Suprapubic skin (tissue), 4 donors: Measurements from ENCODE around the gene MYO15A. TPM values are rescaled to one million over a fixed set of nuclear protein-coding genes. Genes with fewer than 3 reads are reported as not detected.
A peak's percentile ranks its signal among the peaks of the same experiment; 100 is the strongest.

ENCODE experiments used
- DNase-seq, 2 donors: peaks; one replicate each; pipeline ENCODE4 v3.0.0-alpha.2; 2019; ENCODE audit warnings: low spot score in 2 of 2
- H3K27ac ChIP-seq: fragments of 200-600 bp; sonication (generic); one replicate; pipeline ENCODE4 v1.5.1; 2019
- H3K27me3 ChIP-seq: fragments of 200-600 bp; sonication (generic); one replicate; pipeline ENCODE4 v1.5.1; 2019
- H3K36me3 ChIP-seq: fragments of 200-600 bp; sonication (generic); one replicate; pipeline ENCODE4 v1.5.1; 2019
- H3K4me1 ChIP-seq: fragments of 200-600 bp; sonication (generic); one replicate; pipeline ENCODE4 v1.5.1; 2019
- H3K4me3 ChIP-seq: fragments of 200-600 bp; sonication (generic); one replicate; pipeline ENCODE4 v1.5.1; 2019; ENCODE audit warnings: mild to moderate bottlenecking
- H3K9me3 ChIP-seq: fragments of 200-600 bp; sonication (generic); one replicate; pipeline ENCODE4 v1.5.1; 2019
- EP300 ChIP-seq: sonication (generic); formaldehyde crosslinking; IDR thresholded peaks from one replicate; pipeline ENCODE4 v1.6.1; 2017; ENCODE audit warnings: antibody characterized with exemption
- POLR2A ChIP-seq, 2 donors: fragments of 450-650 bp; IDR thresholded peaks; one replicate each; pipeline ENCODE4 v1.6.1; 2017; ENCODE audit warnings: antibody characterized with exemption in 2 of 2, mild to moderate bottlenecking in 2 of 2, moderate library complexity in 2 of 2
- POLR2AphosphoS5 ChIP-seq, 3 donors: sonication (generic); formaldehyde crosslinking; IDR thresholded peaks; one replicate each; pipeline ENCODE4 v1.6.1; 2017; ENCODE audit warnings: antibody characterized with exemption in 3 of 3
- WGBS: methylation state at CpG from one replicate; pipeline ENCODE4 v1.1.5; 2018; 5-methylcytosine and 5-hydroxymethylcytosine counted together
- total RNA-seq, 4 donors: library from RNA; depleted of rRNA; stranded (reverse); fragments of >200 nt; gene quantifications; one replicate each; pipeline ENCODE4 v1.1.0, GENCODE V29; 2016
- TF ChIP-seq, protein P1 (sequence below), 2 donors: fragments of 200-600 bp in 1 of 2; fragments of 450-650 bp in 1 of 2; sonication (generic) in 1 of 2; IDR thresholded peaks; one replicate each; pipeline ENCODE4 v1.5.1; 2016 to 2019; ENCODE audit warnings: antibody characterized with exemption in 2 of 2, mild to moderate bottlenecking in 1 of 2, moderate library complexity in 1 of 2

Gene MYO15A
- total RNA-seq, 4 donors from 2014 or later, result 0.23 to 0.49 (median 0.41) TPM

DNA sequence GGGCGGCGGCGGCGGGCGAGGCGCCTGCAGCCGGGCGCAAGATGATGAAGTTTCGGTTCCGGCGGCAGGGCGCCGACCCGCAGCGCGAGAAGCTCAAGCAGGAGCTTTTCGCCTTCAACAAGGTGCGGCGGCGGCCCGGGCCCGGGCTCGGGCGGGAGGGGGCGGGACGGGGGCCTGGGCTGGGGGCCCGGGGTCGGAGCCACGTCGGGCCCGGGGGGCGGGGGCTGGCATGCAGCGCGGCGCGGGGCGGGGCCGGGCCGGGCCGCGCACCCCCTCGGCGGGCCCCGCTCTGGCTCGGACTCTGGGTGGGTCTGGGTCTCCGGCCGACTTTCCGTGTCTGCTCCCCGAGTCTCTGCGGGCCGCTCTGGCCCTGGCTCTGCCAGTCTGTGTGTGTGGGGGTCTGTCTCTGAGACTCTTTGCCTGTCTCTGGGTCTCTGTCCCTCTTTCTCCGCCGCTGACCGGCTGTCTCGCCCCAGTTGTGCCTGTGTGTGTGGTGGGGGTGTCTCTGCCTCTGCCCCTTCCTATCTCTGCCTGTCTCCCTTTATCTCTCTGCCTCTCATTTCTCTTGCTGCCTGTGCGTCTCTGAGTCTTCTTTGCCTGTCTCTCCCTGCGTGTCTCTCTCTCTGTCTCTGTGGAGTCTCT lies 117.2 kb downstream of the MYO15A start:
- Histone ChIP-seq H3K4me1 (peaks cover 21% of the 10 kb centered on the region), H3K27ac (no peak overlapping the region), H3K27me3 (no peaks in the 10 kb centered on the region), H3K9me3 (no peaks in the 10 kb centered on the region), H3K36me3 (no peaks in the 10 kb centered on the region), H3K4me3 (peak overlapping the region; percentile 74)
- no peak for DNase-seq
- TF ChIP-seq POLR2A (IDR thresholded peaks at IDR 0.05) (no peak), EP300 (no peak), POLR2AphosphoS5 (IDR thresholded peaks at IDR 0.05) (no peak)
- TF ChIP-seq, protein P1, sequence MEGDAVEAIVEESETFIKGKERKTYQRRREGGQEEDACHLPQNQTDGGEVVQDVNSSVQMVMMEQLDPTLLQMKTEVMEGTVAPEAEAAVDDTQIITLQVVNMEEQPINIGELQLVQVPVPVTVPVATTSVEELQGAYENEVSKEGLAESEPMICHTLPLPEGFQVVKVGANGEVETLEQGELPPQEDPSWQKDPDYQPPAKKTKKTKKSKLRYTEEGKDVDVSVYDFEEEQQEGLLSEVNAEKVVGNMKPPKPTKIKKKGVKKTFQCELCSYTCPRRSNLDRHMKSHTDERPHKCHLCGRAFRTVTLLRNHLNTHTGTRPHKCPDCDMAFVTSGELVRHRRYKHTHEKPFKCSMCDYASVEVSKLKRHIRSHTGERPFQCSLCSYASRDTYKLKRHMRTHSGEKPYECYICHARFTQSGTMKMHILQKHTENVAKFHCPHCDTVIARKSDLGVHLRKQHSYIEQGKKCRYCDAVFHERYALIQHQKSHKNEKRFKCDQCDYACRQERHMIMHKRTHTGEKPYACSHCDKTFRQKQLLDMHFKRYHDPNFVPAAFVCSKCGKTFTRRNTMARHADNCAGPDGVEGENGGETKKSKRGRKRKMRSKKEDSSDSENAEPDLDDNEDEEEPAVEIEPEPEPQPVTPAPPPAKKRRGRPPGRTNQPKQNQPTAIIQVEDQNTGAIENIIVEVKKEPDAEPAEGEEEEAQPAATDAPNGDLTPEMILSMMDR (IDR thresholded peaks at IDR 0.05), result no peak
- WGBS, result under 1% methylated on average over 15 of the region's 57 CpGs

DNA sequence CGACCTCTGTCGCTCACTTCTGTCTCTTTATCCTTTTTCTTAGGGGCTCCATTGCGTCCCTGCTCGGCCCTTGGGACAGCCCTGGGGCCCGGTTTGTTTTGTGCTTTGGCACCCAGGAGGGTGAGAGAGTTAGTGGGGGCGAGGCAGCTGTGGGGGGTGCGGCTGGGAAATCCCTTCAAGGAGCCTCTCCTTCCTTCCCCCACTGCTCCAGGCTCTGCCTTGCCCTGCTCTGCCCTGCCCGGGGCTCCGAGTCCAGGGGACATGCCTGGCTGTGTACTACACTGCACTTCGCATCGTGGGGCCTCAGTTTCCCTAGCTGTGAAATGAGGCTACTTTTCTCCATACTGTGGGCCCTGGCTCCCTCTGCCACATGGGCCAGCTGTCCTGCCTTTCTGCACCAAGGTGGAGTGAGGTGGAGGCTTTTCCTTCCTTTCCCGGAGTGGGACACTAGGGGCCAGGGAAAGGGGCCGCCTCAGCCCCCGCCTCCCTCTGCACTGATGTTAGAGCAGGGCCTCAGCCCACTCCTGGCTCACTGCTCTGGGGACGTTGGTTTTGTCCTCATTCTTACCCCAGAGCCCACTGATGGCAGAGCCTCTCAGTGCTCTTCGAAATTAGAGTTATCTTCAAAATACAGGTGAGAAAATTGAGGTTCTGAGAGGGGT lies 117.9 kb downstream of the MYO15A start:
- DNase-seq, result no peak
- 27% methylated on average over 12 of the region's 16 CpGs for WGBS
- Histone ChIP-seq H3K27ac (no peak overlapping the region), H3K36me3 (no peaks in the 10 kb centered on the region), H3K27me3 (no peaks in the 10 kb centered on the region), H3K9me3 (no peaks in the 10 kb centered on the region), H3K4me3 (peak overlapping the region; percentile 74), H3K4me1 (peaks cover 21% of the 10 kb centered on the region)
- TF ChIP-seq POLR2A (IDR thresholded peaks at IDR 0.05) (no peak), EP300 (no peak), POLR2AphosphoS5 (IDR thresholded peaks at IDR 0.05) (no peak)
- TF ChIP-seq, protein P1 (IDR thresholded peaks at IDR 0.05), result no peak

DNA sequence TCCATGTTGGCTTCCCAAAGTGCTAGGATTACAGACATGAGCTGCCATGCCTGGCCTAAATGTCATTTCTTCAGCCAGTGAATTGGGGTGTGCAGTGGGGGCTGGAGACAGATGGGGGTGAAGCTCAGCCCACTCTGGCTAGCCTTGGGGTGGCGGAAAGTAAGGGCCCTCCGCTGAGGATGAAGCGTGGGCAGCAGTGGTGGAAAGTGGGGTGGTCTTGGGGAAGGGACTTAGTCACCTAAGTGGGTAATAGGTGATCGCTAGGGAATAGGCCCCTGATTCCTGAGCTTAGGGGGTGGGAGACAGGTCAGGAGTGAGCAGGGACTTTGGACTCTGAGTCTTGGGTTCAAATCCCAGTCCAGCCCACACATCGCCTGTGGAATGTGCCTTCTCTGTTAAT lies 119.1 kb downstream of the MYO15A start:
- no peak overlapping the region for H3K27ac ChIP-seq
- DNase-seq, result no peak
- H3K9me3 ChIP-seq, result no peaks in the 10 kb centered on the region
- no peak for TF ChIP-seq POLR2AphosphoS5 (IDR thresholded peaks at IDR 0.05)
- 91% methylated on average over 5 of the region's 5 CpGs for WGBS
- H3K4me1 ChIP-seq, result peaks cover 21% of the 10 kb centered on the region
- H3K36me3 ChIP-seq, result peaks cover 6% of the 10 kb centered on the region
- no peak overlapping the region for H3K4me3 ChIP-seq
- no peaks in the 10 kb centered on the region for H3K27me3 ChIP-seq

DNA sequence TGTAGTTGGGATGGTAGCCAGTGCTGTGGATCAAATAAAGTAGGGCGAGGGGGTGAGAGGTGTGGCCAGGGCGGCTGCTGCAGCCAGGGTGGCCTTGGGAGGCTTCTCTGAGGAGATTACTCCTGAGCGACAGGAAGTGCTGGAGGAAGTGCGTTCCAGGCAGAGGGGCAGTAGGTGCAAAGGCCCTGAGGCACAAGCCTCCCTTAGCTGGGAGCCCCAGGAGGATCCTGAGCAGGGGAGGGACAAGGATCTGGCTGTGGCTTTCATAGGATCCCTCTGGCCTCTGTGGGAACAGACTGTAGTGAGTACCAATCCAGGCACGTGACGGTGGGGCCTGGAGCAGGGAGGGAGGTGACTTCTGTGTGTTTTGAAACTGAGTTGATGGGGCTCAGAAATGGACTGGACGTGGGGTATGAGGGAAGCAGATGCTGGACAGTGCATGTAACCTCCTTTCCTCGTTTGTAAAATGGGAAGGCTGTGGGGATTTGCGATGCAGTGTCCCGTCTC lies 119.7 kb downstream of the MYO15A start:
- H3K9me3 ChIP-seq, result no peaks in the 10 kb centered on the region
- WGBS, result 86% methylated on average over 10 of the region's 10 CpGs
- TF ChIP-seq, protein P1 (IDR thresholded peaks at IDR 0.05), result no peak
- TF ChIP-seq POLR2A (IDR thresholded peaks at IDR 0.05) (no peak), EP300 (no peak), POLR2AphosphoS5 (IDR thresholded peaks at IDR 0.05) (no peak)

DNA sequence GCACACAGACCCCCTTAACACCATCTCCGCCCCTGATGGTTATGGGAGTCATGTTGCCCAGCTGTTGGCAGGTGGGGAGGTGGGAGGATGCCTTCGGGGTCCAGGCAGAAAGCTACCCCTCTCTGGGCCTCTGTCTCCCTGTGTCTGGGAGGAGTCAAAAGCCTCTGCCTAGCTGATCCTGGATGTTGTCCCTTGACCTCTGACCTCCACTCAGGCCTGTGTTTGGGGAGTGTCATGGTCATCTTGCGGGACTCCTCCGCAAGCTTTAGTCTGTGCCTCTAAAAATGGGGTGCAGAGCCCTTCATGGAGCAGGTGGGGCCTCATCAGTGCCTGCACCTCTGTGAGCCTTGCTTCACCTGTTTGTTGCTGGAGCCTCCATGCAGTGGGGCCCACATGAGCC lies 120.7 kb downstream of the MYO15A start:
- WGBS, result 81% methylated on average over 4 of the region's 4 CpGs

More for the DNA sequence above, 119.7 kb downstream of the MYO15A start:
- Histone ChIP-seq H3K4me3 (no peak overlapping the region), H3K36me3 (peaks cover 10% of the 10 kb centered on the region), H3K4me1 (peaks cover 21% of the 10 kb centered on the region), H3K27me3 (no peaks in the 10 kb centered on the region), H3K27ac (no peak overlapping the region)
- DNase-seq, result no peak

More for the DNA sequence above, 120.7 kb downstream of the MYO15A start:
- H3K27ac ChIP-seq, result no peak overlapping the region
- H3K4me1 ChIP-seq, result peaks cover 21% of the 10 kb centered on the region
- TF ChIP-seq POLR2A (IDR thresholded peaks at IDR 0.05), result no peak
- no peak for TF ChIP-seq EP300
- TF ChIP-seq POLR2AphosphoS5 (IDR thresholded peaks at IDR 0.05), result no peak
- TF ChIP-seq, protein P1 (IDR thresholded peaks at IDR 0.05), result no peak
- no peak for DNase-seq
- no peak overlapping the region for H3K4me3 ChIP-seq
- no peaks in the 10 kb centered on the region for H3K27me3 ChIP-seq
- no peaks in the 10 kb centered on the region for H3K9me3 ChIP-seq
- H3K36me3 ChIP-seq, result peaks cover 18% of the 10 kb centered on the region

Other genes with a start within 250 kb of the MYO15A start
- 100 to 1,000 TPM; 128 to 259 (median 162) TPM for gene TOM1L2, start 136.4 kb upstream of the MYO15A start, total RNA-seq
- gene DRC3, start 135.9 kb upstream of the MYO15A start, total RNA-seq, result 10 to 100 TPM in 1 of 4 donors, 1 to 10 TPM in 3; 2.0 to 10.6 (median 5.5) TPM
- gene ATPAF2, start 69.6 kb upstream of the MYO15A start, total RNA-seq, result 10 to 100 TPM; 18.2 to 41.6 (median 24.2) TPM
- 10 to 100 TPM; 13.9 to 23.5 (median 17.6) TPM for gene GID4, start 69.3 kb upstream of the MYO15A start, total RNA-seq
- gene DRG2, start 20.8 kb upstream of the MYO15A start, total RNA-seq, result 10 to 100 TPM; 34.6 to 44.0 (median 37.9) TPM
- gene ALKBH5, start 75.1 kb downstream of the MYO15A start, total RNA-seq, result 10 to 100 TPM; 67.1 to 92.7 (median 73.2) TPM
- 10 to 100 TPM; 27.7 to 37.1 (median 32.8) TPM for gene LLGL1, start 116.9 kb downstream of the MYO15A start, total RNA-seq
- gene FLII, start 150.0 kb downstream of the MYO15A start, total RNA-seq, result 100 to 1,000 TPM; 254 to 350 (median 291) TPM
- gene MIEF2, start 151.9 kb downstream of the MYO15A start, total RNA-seq, result 10 to 100 TPM; 19.5 to 39.2 (median 27.5) TPM
- 10 to 100 TPM; 22.9 to 47.2 (median 27.5) TPM for gene TOP3A, start 206.2 kb downstream of the MYO15A start, total RNA-seq
- 10 to 100 TPM; 16.7 to 25.5 (median 22.4) TPM for gene SMCR8, start 206.5 kb downstream of the MYO15A start, total RNA-seq